ENCODE results near the gene FAM219A. TPM values are rescaled to one million over a fixed set of nuclear protein-coding genes. Genes with fewer than 3 reads are reported as not detected.

The FAM219A gene
- polyA plus RNA-seq, 3 donors, result 0.61 to 15.3 (median 1.2) TPM

DNA sequence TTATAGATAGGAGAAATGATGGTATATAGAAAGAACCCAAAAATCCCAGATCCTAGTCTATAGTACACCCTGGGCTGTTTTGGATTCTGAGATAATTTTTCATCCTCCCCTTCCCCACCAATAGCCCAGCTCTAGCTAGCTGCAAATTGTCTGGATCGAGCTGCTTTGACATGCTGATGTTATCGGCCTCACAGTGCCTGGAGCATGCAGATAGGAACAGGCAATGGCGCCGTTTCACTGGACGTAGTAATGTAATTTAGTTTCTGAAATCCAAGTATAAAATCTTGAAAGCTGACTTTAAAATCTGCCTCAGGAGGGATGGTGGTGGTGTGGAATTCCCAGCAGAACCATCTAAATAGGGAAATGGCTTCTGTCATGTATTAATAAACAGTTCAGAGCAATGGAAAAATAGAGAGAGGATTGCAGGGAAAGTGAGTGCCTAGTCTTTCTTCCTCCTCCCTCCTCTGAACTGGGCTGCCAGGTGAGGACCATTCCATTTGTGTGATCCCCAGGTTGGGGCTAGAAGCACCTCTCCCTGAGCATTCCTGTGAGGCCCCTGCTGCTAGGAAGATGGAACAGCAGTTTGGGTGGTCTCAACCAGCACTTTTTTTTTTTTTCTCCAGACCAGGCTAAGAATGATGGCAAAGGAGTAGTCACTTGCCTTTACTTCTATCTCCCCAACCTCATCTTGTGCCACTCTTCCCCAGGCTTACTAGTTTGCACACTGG, 31.9 kb downstream of the FAM219A start:
- Histone ChIP-seq H3K36me3 (replicated peaks in 1 of 2; ENCODE audit: control insufficient read depth in 1 of 2, insufficient read depth in 2 of 2, low read length in 2 of 2) (no peaks in the 10 kb centered on the region), H3K9ac (ENCODE audit: insufficient read depth, low read length, poor library complexity, severe bottlenecking) (no peak overlapping the region), H3K4me3 (replicated peaks in 1 of 3; ENCODE audit: low read depth in 2 of 3, low read length in 3 of 3) (no peak overlapping the region), H3K27me3 (ENCODE audit: control insufficient read depth in 2 of 2, insufficient read depth in 2 of 2, low read length in 2 of 2) (no peaks in the 10 kb centered on the region), H3K9me3 (replicated peaks in 1 of 2; ENCODE audit: control insufficient read depth in 1 of 2, insufficient read depth in 1 of 2, low read length in 2 of 2) (no peaks in the 10 kb centered on the region), H3K4me1 (ENCODE audit: control insufficient read depth in 1 of 2, insufficient read depth in 2 of 2, low read length in 2 of 2) (no peaks in the 10 kb centered on the region), H3K4me2 (replicated peaks; ENCODE audit: extremely low read depth, low read length, poor library complexity, severe bottlenecking) (no peak overlapping the region), H4K20me1 (ENCODE audit: insufficient read depth, low read length) (peaks cover 10% of the 10 kb centered on the region), H2AFZ (ENCODE audit: insufficient read depth, low read depth, low read length, poor library complexity, severe bottlenecking) (no peak overlapping the region), H3K79me2 (ENCODE audit: insufficient read depth, low read length) (no peaks in the 10 kb centered on the region), H3K27ac (ENCODE audit: low read depth in 1 of 2, low read length in 2 of 2) (no peak overlapping the region)
- peaks cover 3 to 9% of the 10 kb centered on the region in 2 donors for H3K36me3 Mint-ChIP-seq
- DNase-seq, result no peak
- no peak overlapping the region for H3K4me3 Mint-ChIP-seq
- H3K27me3 Mint-ChIP-seq (ENCODE audit: low read depth in 3 of 3), result peaks cover 0 to 3% (median 1%) of the 10 kb centered on the region in 3 donors
- no peaks in the 10 kb centered on the region for H3K4me1 Mint-ChIP-seq
- no peak overlapping the region for H3K27ac Mint-ChIP-seq
- intact Hi-C loops (cut with micrococcal nuclease), result no loop called here
- WGBS (ENCODE audit: insufficient coverage), result 100% methylated on average over 1 of the region's 5 CpGs
- no peaks in the 10 kb centered on the region for H3K9me3 Mint-ChIP-seq
- TF ChIP-seq, protein P1, sequence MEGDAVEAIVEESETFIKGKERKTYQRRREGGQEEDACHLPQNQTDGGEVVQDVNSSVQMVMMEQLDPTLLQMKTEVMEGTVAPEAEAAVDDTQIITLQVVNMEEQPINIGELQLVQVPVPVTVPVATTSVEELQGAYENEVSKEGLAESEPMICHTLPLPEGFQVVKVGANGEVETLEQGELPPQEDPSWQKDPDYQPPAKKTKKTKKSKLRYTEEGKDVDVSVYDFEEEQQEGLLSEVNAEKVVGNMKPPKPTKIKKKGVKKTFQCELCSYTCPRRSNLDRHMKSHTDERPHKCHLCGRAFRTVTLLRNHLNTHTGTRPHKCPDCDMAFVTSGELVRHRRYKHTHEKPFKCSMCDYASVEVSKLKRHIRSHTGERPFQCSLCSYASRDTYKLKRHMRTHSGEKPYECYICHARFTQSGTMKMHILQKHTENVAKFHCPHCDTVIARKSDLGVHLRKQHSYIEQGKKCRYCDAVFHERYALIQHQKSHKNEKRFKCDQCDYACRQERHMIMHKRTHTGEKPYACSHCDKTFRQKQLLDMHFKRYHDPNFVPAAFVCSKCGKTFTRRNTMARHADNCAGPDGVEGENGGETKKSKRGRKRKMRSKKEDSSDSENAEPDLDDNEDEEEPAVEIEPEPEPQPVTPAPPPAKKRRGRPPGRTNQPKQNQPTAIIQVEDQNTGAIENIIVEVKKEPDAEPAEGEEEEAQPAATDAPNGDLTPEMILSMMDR (IDR thresholded peaks at IDR 0.05), result no peak

DNA sequence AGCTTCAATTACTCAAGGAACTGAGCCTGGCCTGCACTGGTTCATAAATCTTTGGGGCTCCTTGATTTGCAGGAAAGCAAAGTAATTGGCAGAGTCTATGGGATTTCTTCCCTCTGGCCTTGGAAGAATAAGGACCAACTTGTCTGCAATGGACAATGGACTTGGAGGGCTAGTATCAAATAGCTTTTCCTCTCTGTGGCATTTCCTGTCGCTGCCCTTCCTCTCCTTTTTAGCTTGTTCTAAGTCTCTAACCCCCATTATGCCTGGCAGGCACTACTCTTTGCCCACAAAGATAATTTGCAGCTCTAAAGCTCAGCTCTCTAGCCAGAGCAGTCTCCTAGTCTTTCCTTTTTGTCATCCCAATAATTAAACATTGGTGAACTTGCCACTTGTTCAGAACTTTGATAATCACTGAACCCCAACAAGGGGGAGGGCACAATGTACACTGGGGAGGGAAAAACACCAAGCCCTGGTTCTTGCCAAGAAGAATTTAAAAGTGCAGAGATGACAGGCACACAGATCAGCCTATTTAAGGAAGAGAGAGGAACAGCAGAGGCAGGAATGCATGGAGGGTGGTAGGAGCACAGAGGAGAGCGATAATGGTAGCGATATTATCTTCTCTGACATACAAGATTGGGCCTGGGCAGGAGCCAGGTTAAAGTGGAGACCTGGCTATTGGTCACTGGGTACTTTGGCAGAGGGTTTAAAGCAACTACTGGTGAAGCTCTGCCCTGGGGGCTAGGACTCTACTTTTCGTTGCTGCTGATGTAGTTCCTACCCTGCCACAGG, 38.5 kb downstream of the FAM219A start:
- no peaks in the 10 kb centered on the region for H3K27me3 ChIP-seq (ENCODE audit: control insufficient read depth in 2 of 2, insufficient read depth in 2 of 2, low read length in 2 of 2)
- no peak overlapping the region for H3K4me3 Mint-ChIP-seq
- H3K27me3 Mint-ChIP-seq (ENCODE audit: low read depth in 3 of 3), result peaks cover 0 to 3% (median 1%) of the 10 kb centered on the region in 3 donors
- no peaks in the 10 kb centered on the region for H3K9me3 ChIP-seq (replicated peaks in 1 of 2; ENCODE audit: control insufficient read depth in 1 of 2, insufficient read depth in 1 of 2, low read length in 2 of 2)
- intact Hi-C loops (cut with micrococcal nuclease), result no loop called here
- no peak overlapping the region for H3K9ac ChIP-seq (ENCODE audit: insufficient read depth, low read length, poor library complexity, severe bottlenecking)
- H3K79me2 ChIP-seq (ENCODE audit: insufficient read depth, low read length), result no peaks in the 10 kb centered on the region
- WGBS (ENCODE audit: insufficient coverage), result 100% methylated on average over 1 of the region's 4 CpGs
- no peaks in the 10 kb centered on the region for H4K20me1 ChIP-seq (ENCODE audit: insufficient read depth, low read length)
- no peak for DNase-seq
- no peak overlapping the region for H2AFZ ChIP-seq (ENCODE audit: insufficient read depth, low read depth, low read length, poor library complexity, severe bottlenecking)
- H3K36me3 ChIP-seq (replicated peaks in 1 of 2; ENCODE audit: control insufficient read depth in 1 of 2, insufficient read depth in 2 of 2, low read length in 2 of 2), result no peaks in the 10 kb centered on the region
- H3K27ac Mint-ChIP-seq, result no peak overlapping the region
- TF ChIP-seq, protein P1 (IDR thresholded peaks at IDR 0.05), result no peak
- H3K27ac ChIP-seq (ENCODE audit: low read depth in 1 of 2, low read length in 2 of 2), result no peak overlapping the region
- no peaks in the 10 kb centered on the region for H3K4me1 Mint-ChIP-seq
- H3K9me3 Mint-ChIP-seq, result no peaks in the 10 kb centered on the region
- no peaks in the 10 kb centered on the region for H3K4me1 ChIP-seq (ENCODE audit: control insufficient read depth in 1 of 2, insufficient read depth in 2 of 2, low read length in 2 of 2)
- H3K4me3 ChIP-seq (replicated peaks in 1 of 3; ENCODE audit: low read depth in 2 of 3, low read length in 3 of 3), result no peak overlapping the region
- H3K4me2 ChIP-seq (replicated peaks; ENCODE audit: extremely low read depth, low read length, poor library complexity, severe bottlenecking), result no peak overlapping the region
- peaks cover 0 to 5% of the 10 kb centered on the region in 2 donors for H3K36me3 Mint-ChIP-seq

Data from CD14-positive monocyte (primary cell).